PC-9 (cell line): ENCODE data around the gene NUP54. TPM values are rescaled to one million over a fixed set of nuclear protein-coding genes. Genes with fewer than 3 reads are reported as not detected.

ENCODE experiments used
- BruUV-seq: library from RNA; stranded (reverse); fragments of 400-500 nt; replicated peaks from 2 replicates; lab custom pipeline; 2021; lab: Mats Ljungman, UMichigan
- CTCF ChIA-PET: fragments of 300-600 bp; sonication (Branson Sonifier 250); formaldehyde crosslinking; loops from one replicate; lab custom pipeline; 2022; ENCODE audit warnings: antibody characterized with exemption; lab: Charles Lee
- POLR2A ChIA-PET: fragments of 300-600 bp; sonication (Branson Sonifier 250); formaldehyde crosslinking; loops from one replicate; lab custom pipeline; 2022; ENCODE audit warnings: antibody characterized with exemption; ENCODE audit not compliant: unreplicated experiment; lab: Charles Lee
- DNase-seq, 2 experiments: peaks; one replicate each; pipeline versions ENCODE4 v3.0.0 to v3.0.0-alpha.2; 2015 to 2022; ENCODE audit warnings: mixed read lengths in 1 of 2
- H2AFZ ChIP-seq: fragments of 200-600 bp; sonication (generic); 2 replicates; pipeline ENCODE4 v1.8.1; 2017; ENCODE audit warnings: antibody characterized with exemption
- H3F3A ChIP-seq: fragments of 200-600 bp; sonication (generic); 2 replicates; pipeline ENCODE4 v1.8.1; 2017; ENCODE audit warnings: antibody characterized with exemption, mild to moderate bottlenecking, low read depth; ENCODE audit not compliant: insufficient read depth
- H3K27ac ChIP-seq: fragments of 200-600 bp; sonication (generic); 2 replicates; pipeline ENCODE4 v1.6.1; 2016; ENCODE audit warnings: mixed run types
- H3K27me3 ChIP-seq: fragments of 200-600 bp; sonication (generic); 2 replicates; pipeline ENCODE4 v1.6.1; 2016; ENCODE audit warnings: low read depth, mixed run types; ENCODE audit not compliant: insufficient read depth
- H3K36me3 ChIP-seq: fragments of 200-600 bp; sonication (generic); 2 replicates; pipeline ENCODE4 v1.6.1; 2016; ENCODE audit warnings: low read depth, mixed run types
- H3K4me1 ChIP-seq: fragments of 200-600 bp; sonication (generic); replicated peaks from 2 replicates; pipeline ENCODE4 v1.6.1; 2016; ENCODE audit warnings: mixed run types; ENCODE audit not compliant: insufficient read depth
- H3K4me2 ChIP-seq: fragments of 200-600 bp; sonication (generic); 2 replicates; pipeline ENCODE4 v1.6.1; 2017; ENCODE audit warnings: mixed run types
- H3K4me3 ChIP-seq: fragments of 200-600 bp; sonication (generic); 2 replicates; pipeline ENCODE4 v1.6.1; 2016; ENCODE audit warnings: mixed run types
- H3K79me2 ChIP-seq: fragments of 200-600 bp; sonication (generic); 2 replicates; pipeline ENCODE4 v1.6.1; 2017; ENCODE audit warnings: low read depth, mixed run types
- H3K9me2 ChIP-seq: fragments of 200-600 bp; sonication (generic); 2 replicates; pipeline ENCODE4 v1.8.1; 2017; ENCODE audit warnings: mild to moderate bottlenecking; ENCODE audit not compliant: insufficient read depth
- H3K9me3 ChIP-seq: fragments of 200-600 bp; sonication (generic); 2 replicates; pipeline ENCODE4 v1.8.1; 2016; ENCODE audit warnings: low read depth; ENCODE audit not compliant: insufficient read depth
- H4K20me1 ChIP-seq: fragments of 200-600 bp; sonication (generic); 2 replicates; pipeline ENCODE4 v1.8.1; 2017; ENCODE audit not compliant: insufficient read depth
- EZH2 ChIP-seq: fragments of 200-600 bp; sonication (generic); IDR thresholded peaks from 2 replicates; pipeline ENCODE4 v1.8.0; 2017; ENCODE audit warnings: antibody characterized with exemption, low read depth
- intact Hi-C: fragments of 100-400 bp; cut with micrococcal nuclease; formaldehyde crosslinking; loops from one replicate; pipeline ENCODE4 v1.10.0; 2022; ENCODE audit not compliant: unreplicated experiment
- total RNA-seq: library from RNA; stranded (reverse); gene quantifications from 2 replicates; pipeline ENCODE4 v1.2.3, GENCODE V29; 2021
- TF ChIP-seq, protein P1 (sequence below): fragments of 200-600 bp; sonication (generic); conservative IDR thresholded peaks from 2 replicates; pipeline ENCODE4 v1.6.1; 2017; ENCODE audit warnings: mixed run types, antibody characterized with exemption, mild to moderate bottlenecking, moderate library complexity

NUP54 gene
- total RNA-seq, 1 experiment from 2014 or later: 30.9 TPM

DNA sequence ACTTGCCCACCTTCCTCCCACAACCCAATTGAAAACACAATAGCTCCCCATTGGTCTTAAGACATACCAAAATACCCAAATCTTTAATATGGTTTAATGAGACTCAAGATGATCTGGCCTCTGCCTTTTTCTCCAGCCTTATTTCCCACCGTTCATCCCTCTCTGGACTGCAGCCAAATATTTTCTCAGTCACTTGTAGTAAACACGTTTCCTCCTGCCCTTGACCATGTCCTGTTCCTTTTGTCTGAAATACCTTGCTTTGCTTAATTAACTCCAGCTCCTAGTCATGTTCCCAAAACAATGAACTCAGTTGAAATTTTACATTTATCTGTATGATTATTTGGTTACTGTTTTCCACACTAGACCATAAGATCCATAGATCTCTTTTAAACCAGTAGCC is 8.4 kb upstream of the NUP54 start:
- no peak for DNase-seq
- no peaks in the 10 kb centered on the region for H3K9me2 ChIP-seq
- no TSS peak for BruUV-seq
- no peaks in the 10 kb centered on the region for H3K27me3 ChIP-seq
- H2AFZ ChIP-seq: no peak overlapping the region
- H3K27ac ChIP-seq: no peak overlapping the region
- H3K4me3 ChIP-seq: no peak overlapping the region
- H3K79me2 ChIP-seq: no peaks in the 10 kb centered on the region
- TF ChIP-seq, protein P1, sequence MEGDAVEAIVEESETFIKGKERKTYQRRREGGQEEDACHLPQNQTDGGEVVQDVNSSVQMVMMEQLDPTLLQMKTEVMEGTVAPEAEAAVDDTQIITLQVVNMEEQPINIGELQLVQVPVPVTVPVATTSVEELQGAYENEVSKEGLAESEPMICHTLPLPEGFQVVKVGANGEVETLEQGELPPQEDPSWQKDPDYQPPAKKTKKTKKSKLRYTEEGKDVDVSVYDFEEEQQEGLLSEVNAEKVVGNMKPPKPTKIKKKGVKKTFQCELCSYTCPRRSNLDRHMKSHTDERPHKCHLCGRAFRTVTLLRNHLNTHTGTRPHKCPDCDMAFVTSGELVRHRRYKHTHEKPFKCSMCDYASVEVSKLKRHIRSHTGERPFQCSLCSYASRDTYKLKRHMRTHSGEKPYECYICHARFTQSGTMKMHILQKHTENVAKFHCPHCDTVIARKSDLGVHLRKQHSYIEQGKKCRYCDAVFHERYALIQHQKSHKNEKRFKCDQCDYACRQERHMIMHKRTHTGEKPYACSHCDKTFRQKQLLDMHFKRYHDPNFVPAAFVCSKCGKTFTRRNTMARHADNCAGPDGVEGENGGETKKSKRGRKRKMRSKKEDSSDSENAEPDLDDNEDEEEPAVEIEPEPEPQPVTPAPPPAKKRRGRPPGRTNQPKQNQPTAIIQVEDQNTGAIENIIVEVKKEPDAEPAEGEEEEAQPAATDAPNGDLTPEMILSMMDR: no peak
- no peaks in the 10 kb centered on the region for H4K20me1 ChIP-seq
- no peaks in the 10 kb centered on the region for H3K36me3 ChIP-seq
- H3K9me3 ChIP-seq: no peaks in the 10 kb centered on the region
- no peak overlapping the region for H3K4me2 ChIP-seq
- POLR2A ChIA-PET: interaction anchor here (0.6 kb wide), 1 partner anchor 1202 kb away, joined by 5 read pairs; no protein-coding TSS in a partner anchor
- intact Hi-C loops: no loop called here
- H3F3A ChIP-seq: no peaks in the 10 kb centered on the region
- CTCF ChIA-PET: interaction anchor here (0.6 kb wide), 1 partner anchor 645 kb away, joined by 3 read pairs; no protein-coding TSS in a partner anchor
- H3K4me1 ChIP-seq: no peaks in the 10 kb centered on the region

DNA sequence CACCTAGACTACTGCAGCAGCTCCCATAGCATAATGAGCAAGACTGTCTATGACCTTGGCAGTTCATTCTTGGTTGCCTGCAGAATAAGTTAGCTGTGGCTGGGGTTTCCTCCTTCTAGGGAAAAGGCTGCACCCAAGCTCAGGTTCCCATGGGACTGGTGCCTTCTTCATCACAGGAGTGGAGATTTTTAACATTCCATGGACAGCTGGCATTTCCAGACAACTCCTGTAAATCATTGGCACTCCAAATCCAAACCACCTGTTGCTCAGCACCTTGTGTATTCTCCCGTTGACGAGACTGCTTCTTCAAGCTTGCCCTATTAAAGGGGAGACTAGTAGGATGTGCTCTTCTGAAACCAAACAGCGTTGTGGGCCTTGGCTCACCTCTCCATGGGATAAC is 7.8 kb upstream of the NUP54 start:
- POLR2A ChIA-PET: no interaction called here
- BruUV-seq: no TSS peak

DNA sequence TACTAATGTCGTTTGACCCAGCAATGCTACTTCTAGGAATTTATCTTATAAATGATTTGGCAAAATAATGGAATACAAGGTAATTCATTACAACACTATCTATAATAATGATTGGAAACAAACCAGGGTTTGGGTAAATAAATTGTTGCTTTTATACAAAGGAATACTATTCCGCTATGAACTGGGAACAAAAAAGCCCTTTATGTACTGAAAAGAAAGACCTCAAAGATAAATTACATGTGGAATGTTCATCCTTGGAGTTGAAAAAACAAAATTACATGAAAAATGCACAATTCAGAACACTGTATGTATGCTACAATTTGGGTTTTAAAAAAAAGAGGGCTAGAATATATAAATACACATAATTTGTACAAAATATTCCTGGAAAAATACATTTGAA is 5.2 kb upstream of the NUP54 start:
- no peak for TF ChIP-seq EZH2
- TF ChIP-seq, protein P1: no peak
- Histone ChIP-seq H3F3A (no peaks in the 10 kb centered on the region), H3K27me3 (no peaks in the 10 kb centered on the region), H3K9me3 (no peaks in the 10 kb centered on the region), H3K79me2 (peaks cover 13% of the 10 kb centered on the region), H3K4me2 (no peak overlapping the region), H3K4me1 (0 out of 2 replicates have a peak, but pooled peaks cover 3% of the 10 kb centered on the region), H3K27ac (no peak overlapping the region), H3K9me2 (no peaks in the 10 kb centered on the region), H3K36me3 (no peaks in the 10 kb centered on the region), H3K4me3 (no peak overlapping the region), H4K20me1 (no peaks in the 10 kb centered on the region), H2AFZ (no peak overlapping the region)
- intact Hi-C loops: no loop called here
- CTCF ChIA-PET: no interaction called here
- no peak for DNase-seq
- POLR2A ChIA-PET: no interaction called here
- BruUV-seq: no TSS peak

More for the DNA sequence above, 7.8 kb upstream of the NUP54 start:
- intact Hi-C loops: no loop called here
- no peaks in the 10 kb centered on the region for H3K27me3 ChIP-seq
- H3K27ac ChIP-seq: no peak overlapping the region
- no peaks in the 10 kb centered on the region for H3K9me3 ChIP-seq
- TF ChIP-seq EZH2: no peak
- TF ChIP-seq, protein P1: no peak
- no peaks in the 10 kb centered on the region for H4K20me1 ChIP-seq
- CTCF ChIA-PET: no interaction called here
- H3K9me2 ChIP-seq: no peaks in the 10 kb centered on the region
- no peaks in the 10 kb centered on the region for H3K79me2 ChIP-seq
- no peak overlapping the region for H3K4me2 ChIP-seq
- H3K4me3 ChIP-seq: no peak overlapping the region
- no peak for DNase-seq
- no peaks in the 10 kb centered on the region for H3K36me3 ChIP-seq
- H3F3A ChIP-seq: no peaks in the 10 kb centered on the region
- no peak overlapping the region for H2AFZ ChIP-seq
- H3K4me1 ChIP-seq: no peaks in the 10 kb centered on the region
